Colonic mucosa (tissue), 4 donors: ENCODE results near the gene PRKAB2. TPM values are rescaled to one million over a fixed set of nuclear protein-coding genes. Genes with fewer than 3 reads are reported as not detected.

ENCODE experiments used
- DNase-seq: peaks from one replicate; pipeline ENCODE4 v3.0.0-alpha.2; 2020
- H3K27ac ChIP-seq: fragments of 200-600 bp; one replicate; pipeline ENCODE4 v1.8.0; 2021
- H3K27me3 ChIP-seq: fragments of 200-600 bp; one replicate; pipeline ENCODE4 v1.8.0; 2021
- H3K36me3 ChIP-seq: fragments of 200-600 bp; one replicate; pipeline ENCODE4 v1.8.0; 2021
- H3K4me1 ChIP-seq: fragments of 200-600 bp; one replicate; pipeline ENCODE4 v1.8.0; 2021; ENCODE audit warnings: mild to moderate bottlenecking
- H3K4me3 ChIP-seq: fragments of 200-600 bp; one replicate; pipeline ENCODE4 v1.8.0; 2021
- H3K9ac ChIP-seq, 2 donors: one replicate each; pipeline ENCODE4 v1.7.0; 2013; ENCODE audit warnings: control low read depth in 2 of 2, low read depth in 2 of 2, low read length in 2 of 2
- H3K9me3 ChIP-seq: fragments of 200-600 bp; one replicate; pipeline ENCODE4 v1.8.0; 2021
- CTCF ChIP-seq: fragments of 200-600 bp; IDR thresholded peaks from one replicate; pipeline ENCODE4 v1.8.0; 2022; ENCODE audit warnings: antibody characterized with exemption, mild to moderate bottlenecking
- intact Hi-C: fragments of 100-400 bp; cut with DNase I; formaldehyde crosslinking; loops from one replicate; pipeline ENCODE4 v1.14.1; 2022
- total RNA-seq, 2 donors: library from RNA; stranded (reverse); fragmentation: NEBNext Ultra II Directional in 1 of 2; extraction: Animal tissue kit (Norgen Biotek cat#: 25700) in 1 of 2; gene quantifications; one replicate each; pipeline ENCODE4 v1.2.1, GENCODE V29; 2021
- donor health status: healthy.
- donor health status: DM: no; HTN: no; CAD: no.
- donor health status: DM: no; HTN: no; CAD: no.

Gene PRKAB2
- total RNA-seq, 2 donors from 2014 or later: 11.3 to 22.5 TPM

GRCh38 chr1:147209825-147210821, 37.9 kb upstream of the PRKAB2 start:
- TF ChIP-seq CTCF: no peak
- Histone ChIP-seq H3K27me3 (no peaks in the 10 kb centered on the region), H3K36me3 (no peaks in the 10 kb centered on the region), H3K9ac (no peak overlapping the region), H3K4me1 (no peaks in the 10 kb centered on the region), H3K27ac (no peak overlapping the region), H3K4me3 (no peak overlapping the region), H3K9me3 (no peaks in the 10 kb centered on the region)
- intact Hi-C loops: no loop called here
- DNase-seq: no peak

- Histone ChIP-seq H3K27ac (no peak overlapping the region), H3K9ac (no peak overlapping the region), H3K4me3 (no peak overlapping the region), H3K9me3 (no peaks in the 10 kb centered on the region), H3K4me1 (no peaks in the 10 kb centered on the region), H3K36me3 (no peaks in the 10 kb centered on the region), H3K27me3 (no peaks in the 10 kb centered on the region)
- intact Hi-C loops: no loop called here
- DNase-seq: no peak
- TF ChIP-seq CTCF: no peak
Observed at GRCh38 chr1:147208619-147209018, 36.3 kb upstream of the PRKAB2 start.

GRCh38 chr1:147207192-147207591, 34.9 kb upstream of the PRKAB2 start:
- Histone ChIP-seq H3K27ac (no peak overlapping the region), H3K27me3 (no peaks in the 10 kb centered on the region), H3K4me3 (no peak overlapping the region), H3K9me3 (no peaks in the 10 kb centered on the region), H3K36me3 (no peaks in the 10 kb centered on the region), H3K4me1 (no peaks in the 10 kb centered on the region), H3K9ac (no peak overlapping the region)
- intact Hi-C loops: no loop called here
- DNase-seq: no peak
- TF ChIP-seq CTCF: no peak

GRCh38 chr1:147204080-147204479, 31.8 kb upstream of the PRKAB2 start:
- no peaks in the 10 kb centered on the region for H3K9me3 ChIP-seq
- no peak overlapping the region for H3K4me3 ChIP-seq
- H3K27me3 ChIP-seq: no peaks in the 10 kb centered on the region
- no peaks in the 10 kb centered on the region for H3K4me1 ChIP-seq
- DNase-seq: no peak
- no peak overlapping the region for H3K9ac ChIP-seq
- TF ChIP-seq CTCF: no peak
- H3K27ac ChIP-seq: no peak overlapping the region
- intact Hi-C loops: no loop called here
- no peaks in the 10 kb centered on the region for H3K36me3 ChIP-seq

- Histone ChIP-seq H3K9ac (no peak overlapping the region), H3K4me1 (no peaks in the 10 kb centered on the region), H3K4me3 (no peak overlapping the region), H3K36me3 (no peaks in the 10 kb centered on the region), H3K27ac (no peak overlapping the region), H3K27me3 (no peaks in the 10 kb centered on the region), H3K9me3 (no peaks in the 10 kb centered on the region)
- DNase-seq: no peak
- TF ChIP-seq CTCF: no peak
- intact Hi-C loops: no loop called here
Observed at GRCh38 chr1:147202576-147202975, 30.3 kb upstream of the PRKAB2 start.
